Dendritic cell treated with granulocyte-macrophage colony-stimulating factor and Interleukin-4, amounts not matched to agents 40 ng/mL and 50 ng/mL, for 4 days (primary cell): ENCODE data around the gene SPATA24.
"Not testable (repeated sequence)": the region's sequence is repeated elsewhere in the genome, so short reads cannot be mapped to it uniquely, and the experiment has no call there.

Experiments
- H3K27ac Mint-ChIP-seq: one replicate; pipeline ENCODE4 v1.8.0; 2022; ENCODE audit warnings: mild to moderate bottlenecking, mixed read lengths
- H3K27me3 Mint-ChIP-seq: one replicate; pipeline ENCODE4 v1.8.0; 2022; ENCODE audit warnings: mild to moderate bottlenecking, mixed read lengths
- H3K36me3 Mint-ChIP-seq: one replicate; pipeline ENCODE4 v1.8.0; 2022; ENCODE audit warnings: low read depth, mixed read lengths
- H3K4me1 Mint-ChIP-seq: one replicate; pipeline ENCODE4 v1.8.0; 2022; ENCODE audit warnings: low read depth, mixed read lengths
- H3K4me3 Mint-ChIP-seq: one replicate; pipeline ENCODE4 v1.8.0; 2022; ENCODE audit warnings: mild to moderate bottlenecking, moderate library complexity, mixed read lengths
- H3K9me3 Mint-ChIP-seq: one replicate; pipeline ENCODE4 v1.8.0; 2022; ENCODE audit warnings: mixed read lengths
- intact Hi-C: fragments of 100-400 bp; cut with micrococcal nuclease; formaldehyde crosslinking; loops from one replicate; pipeline ENCODE4 v1.15.0; 2022

SPATA24 gene, protein sequence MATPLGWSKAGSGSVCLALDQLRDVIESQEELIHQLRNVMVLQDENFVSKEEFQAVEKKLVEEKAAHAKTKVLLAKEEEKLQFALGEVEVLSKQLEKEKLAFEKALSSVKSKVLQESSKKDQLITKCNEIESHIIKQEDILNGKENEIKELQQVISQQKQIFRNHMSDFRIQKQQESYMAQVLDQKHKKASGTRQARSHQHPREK

GRCh38 chr5:139403787-139404483 is at the start of gene SPATA24:
TSS of gene SPATA24 (minus strand) at chr5:139404089. CDS start at chr5:139404060, 29 bp downstream.
- H3K4me1 Mint-ChIP-seq = peaks cover 29% of the 10 kb centered on the region
- intact Hi-C loops = loop anchor here (1.0 to 10.0 kb wide), 2 partner anchors 35 to 109 kb away; partner anchors contain the start of genes DNAJC18 and MATR3
- H3K27me3 Mint-ChIP-seq = no peaks in the 10 kb centered on the region

DNA sequence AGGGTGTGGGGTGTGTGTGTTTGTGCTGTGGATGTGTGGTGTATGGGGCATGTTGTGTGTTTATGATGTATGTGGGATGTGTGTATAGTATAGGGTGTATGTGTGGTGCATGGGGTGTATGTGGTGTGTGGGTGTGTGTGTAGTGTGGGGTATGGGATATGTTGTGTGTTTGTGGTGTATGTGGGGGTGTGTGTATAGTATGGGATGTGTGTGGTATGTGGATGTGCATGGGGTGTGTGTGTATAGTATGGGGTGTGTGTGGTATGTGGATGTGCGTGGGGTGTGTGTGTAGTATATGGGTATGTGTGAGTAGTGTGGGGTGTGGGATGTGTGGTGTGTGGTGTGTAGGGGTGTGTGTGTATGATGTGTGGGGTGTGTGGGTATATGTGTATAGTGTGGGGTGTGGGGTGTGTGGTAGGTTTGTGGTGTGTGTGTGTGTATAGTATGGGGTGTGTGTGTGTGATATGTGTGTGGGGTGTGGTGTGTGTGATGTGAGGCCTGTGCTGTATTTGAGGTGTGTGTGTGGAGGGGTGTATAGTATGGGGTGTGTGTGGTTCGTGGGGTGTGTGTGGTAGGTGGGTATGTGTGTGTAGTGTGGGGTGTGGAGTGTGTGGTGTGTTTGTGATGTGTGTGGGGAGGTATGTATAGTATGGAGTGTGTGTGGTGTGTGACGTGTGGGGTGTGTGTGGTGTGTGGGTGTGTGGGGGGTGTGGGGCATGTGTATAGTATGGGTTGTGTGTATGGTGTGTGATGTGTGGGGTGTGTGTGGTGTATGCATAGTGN is 48.2 kb upstream of the SPATA24 start:
- intact Hi-C loops = no loop called here
- no peaks in the 10 kb centered on the region for H3K9me3 Mint-ChIP-seq
- no peak overlapping the region for H3K27ac Mint-ChIP-seq
- H3K4me1 Mint-ChIP-seq = peaks cover 11% of the 10 kb centered on the region
- no peaks in the 10 kb centered on the region for H3K27me3 Mint-ChIP-seq
- no peaks in the 10 kb centered on the region for H3K36me3 Mint-ChIP-seq
- H3K4me3 Mint-ChIP-seq = no peak overlapping the region

More at GRCh38 chr5:139403787-139404483, at the start of gene SPATA24:
- Mint-ChIP-seq H3K27ac (peak within 1 kb of the TSS; percentile 95), H3K36me3 (peaks cover 6% of the 10 kb centered on the region), H3K9me3 (no peaks in the 10 kb centered on the region), H3K4me3 (peak within 1 kb of the TSS; percentile 82)

- Mint-ChIP-seq H3K4me1 (peaks cover 14% of the 10 kb centered on the region), H3K9me3 (no peaks in the 10 kb centered on the region), H3K36me3 (no peaks in the 10 kb centered on the region), H3K4me3 (no peak overlapping the region), H3K27me3 (no peaks in the 10 kb centered on the region), H3K27ac (no peak overlapping the region)
- intact Hi-C loops = no loop called here
Observed at GRCh38 chr5:139451176-139451575, 47.3 kb upstream of the SPATA24 start.

DNA sequence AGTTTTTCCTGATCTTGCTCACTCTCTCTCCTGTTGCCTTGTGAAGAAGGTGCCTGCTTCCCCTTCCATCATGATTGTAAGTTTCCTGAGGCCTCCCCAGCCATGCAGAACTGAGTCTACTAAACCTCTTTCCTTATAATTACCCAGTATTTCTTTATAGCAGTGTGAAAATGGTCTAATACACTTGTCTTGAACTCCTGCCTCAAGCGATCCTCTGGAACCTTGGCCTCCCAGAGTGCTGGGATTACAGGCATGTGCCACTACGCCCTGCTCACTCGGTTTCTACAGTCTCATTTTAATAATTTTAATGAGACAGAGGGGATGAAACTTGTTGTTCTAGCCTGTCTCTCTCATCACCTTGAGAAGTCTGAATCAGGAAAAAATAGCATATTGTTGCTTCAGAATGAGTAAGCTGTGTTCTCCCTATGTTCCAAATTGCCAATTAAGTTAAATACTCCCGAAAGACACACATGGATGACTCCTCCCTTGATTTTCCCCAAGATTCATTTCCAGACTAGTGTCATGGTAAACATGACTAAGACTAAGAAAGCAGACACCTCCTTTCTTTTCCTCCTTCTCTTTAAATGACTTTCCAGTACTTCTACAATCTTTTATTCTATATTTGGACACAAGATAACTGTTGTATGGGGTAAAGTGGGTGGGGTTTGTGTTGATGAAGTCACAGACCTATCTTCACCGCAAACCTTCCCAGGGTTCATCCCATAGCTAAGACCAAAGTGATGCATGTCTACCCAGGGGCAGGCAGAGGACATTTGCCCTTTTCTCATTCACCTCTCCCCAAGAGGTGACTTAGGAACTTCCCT is 43.3 kb upstream of the SPATA24 start:
- Mint-ChIP-seq H3K9me3 (no peaks in the 10 kb centered on the region), H3K27ac (no peak overlapping the region), H3K27me3 (no peaks in the 10 kb centered on the region), H3K4me3 (no peak overlapping the region), H3K36me3 (no peaks in the 10 kb centered on the region), H3K4me1 (peaks cover 17% of the 10 kb centered on the region)
- intact Hi-C loops = no loop called here

- H3K4me1 Mint-ChIP-seq = peaks cover 19% of the 10 kb centered on the region
- no peak overlapping the region for H3K4me3 Mint-ChIP-seq
- no peaks in the 10 kb centered on the region for H3K27me3 Mint-ChIP-seq
- H3K27ac Mint-ChIP-seq = no peak overlapping the region
- H3K36me3 Mint-ChIP-seq = no peaks in the 10 kb centered on the region
- H3K9me3 Mint-ChIP-seq = no peaks in the 10 kb centered on the region
- intact Hi-C loops = no loop called here
Observed at GRCh38 chr5:139445325-139446170, 41.7 kb upstream of the SPATA24 start.

GRCh38 chr5:139443831-139444453 is 40.1 kb upstream of the SPATA24 start:
- H3K9me3 Mint-ChIP-seq = no peaks in the 10 kb centered on the region
- intact Hi-C loops = no loop called here
- peaks cover 30% of the 10 kb centered on the region for H3K4me1 Mint-ChIP-seq
- peaks cover 6% of the 10 kb centered on the region for H3K36me3 Mint-ChIP-seq
- H3K4me3 Mint-ChIP-seq = no peak overlapping the region
- H3K27ac Mint-ChIP-seq = no peak overlapping the region
- no peaks in the 10 kb centered on the region for H3K27me3 Mint-ChIP-seq

GRCh38 chr5:139440416-139440815 is 36.5 kb upstream of the SPATA24 start:
- not testable (repeated sequence) for H3K4me3 Mint-ChIP-seq, H3K27ac Mint-ChIP-seq

DNA sequence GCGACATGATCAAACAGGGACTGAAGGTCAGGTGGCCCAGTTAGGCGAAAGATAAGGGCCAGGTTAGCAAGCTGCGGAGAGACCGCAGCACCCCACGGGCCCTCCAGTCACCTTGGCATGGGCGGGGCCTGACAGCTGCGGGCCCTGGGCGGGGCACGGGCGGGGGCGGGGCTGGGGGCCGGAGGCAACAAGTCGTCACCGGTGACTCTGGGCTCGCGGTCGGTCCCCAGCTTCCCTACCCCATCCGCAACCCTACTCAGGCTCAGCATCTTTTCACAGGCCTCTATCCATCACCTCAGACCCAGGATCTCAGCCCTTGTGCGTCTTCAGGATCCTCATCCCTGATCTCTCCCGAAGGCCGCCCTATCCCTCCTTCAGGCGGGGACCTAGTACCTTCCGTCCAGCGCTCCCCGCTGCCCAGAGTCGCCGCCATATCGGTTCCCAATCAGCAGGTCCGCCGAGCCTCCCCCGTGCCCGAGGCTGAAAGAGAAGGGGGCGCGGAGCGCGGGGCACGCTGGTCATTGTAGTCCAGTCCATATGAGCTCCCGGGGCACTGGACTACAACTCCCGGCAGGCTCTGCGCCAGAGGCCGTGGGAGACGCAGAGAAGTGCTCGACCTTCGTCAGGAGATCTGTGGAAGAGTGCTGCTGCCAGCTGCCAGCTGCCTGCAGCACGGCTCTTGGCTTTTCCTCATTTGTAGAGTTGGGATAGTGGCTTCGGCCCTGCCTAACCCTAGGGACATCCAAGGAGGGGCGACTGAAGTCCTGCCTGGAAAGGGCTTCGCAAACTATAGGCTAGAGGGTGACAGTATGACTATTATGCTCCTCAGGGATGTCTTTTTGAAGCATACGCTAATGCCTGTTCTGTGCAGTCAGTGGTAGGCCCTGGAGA is 35.4 kb upstream of the SPATA24 start, which contains the start of gene DNAJC18:
Gene DNAJC18 (minus strand): TSS at position 513 of the 891 bp plus-strand sequence. CDS start 80 bp downstream, at position 433.
- peak within 1 kb of the TSS; percentile 96 for H3K27ac Mint-ChIP-seq
- peak within 1 kb of the TSS; percentile 99 for H3K4me3 Mint-ChIP-seq
- H3K4me1 Mint-ChIP-seq = peaks cover 27% of the 10 kb centered on the region
- no peaks in the 10 kb centered on the region for H3K9me3 Mint-ChIP-seq
- no peaks in the 10 kb centered on the region for H3K27me3 Mint-ChIP-seq
- H3K36me3 Mint-ChIP-seq = peaks cover 6% of the 10 kb centered on the region
- intact Hi-C loops = loop anchor here (1.0 to 5.0 kb wide), 2 partner anchors 36 to 43 kb away; partner anchors contain the start of gene STING1

More at GRCh38 chr5:139440416-139440815, 36.5 kb upstream of the SPATA24 start:
- H3K27me3 Mint-ChIP-seq, intact Hi-C loops, H3K9me3 Mint-ChIP-seq, H3K36me3 Mint-ChIP-seq: not testable (repeated sequence)
- peaks cover 27% of the 10 kb centered on the region for H3K4me1 Mint-ChIP-seq

DNA sequence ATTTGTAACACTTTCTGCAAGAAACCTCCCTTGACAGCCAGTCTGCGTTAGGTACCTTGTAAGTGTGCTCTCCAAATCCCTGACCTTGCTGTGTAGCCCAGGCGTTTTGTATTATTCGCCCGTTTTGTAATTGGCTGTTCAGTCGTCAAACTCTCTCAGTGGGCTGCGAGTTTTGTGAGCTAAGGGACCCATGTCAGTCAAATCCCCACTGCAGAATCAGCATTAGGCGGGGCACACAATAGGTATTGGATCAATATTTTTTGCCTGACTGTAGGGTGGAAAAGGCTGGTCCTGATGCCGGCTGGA is 34.8 kb upstream of the SPATA24 start:
- peaks cover 6% of the 10 kb centered on the region for H3K36me3 Mint-ChIP-seq
- intact Hi-C loops = loop anchor here (1.0 to 5.0 kb wide), 2 partner anchors 35 to 44 kb away; partner anchors contain the start of gene STING1
- peak overlapping the region; percentile 99 for H3K4me3 Mint-ChIP-seq
- no peaks in the 10 kb centered on the region for H3K9me3 Mint-ChIP-seq
- peak overlapping the region; percentile 96 for H3K27ac Mint-ChIP-seq
- no peaks in the 10 kb centered on the region for H3K27me3 Mint-ChIP-seq
- peaks cover 27% of the 10 kb centered on the region for H3K4me1 Mint-ChIP-seq

- Mint-ChIP-seq H3K9me3 (no peaks in the 10 kb centered on the region), H3K4me1 (peaks cover 15% of the 10 kb centered on the region), H3K27ac (no peak overlapping the region), H3K27me3 (no peaks in the 10 kb centered on the region), H3K4me3 (no peak overlapping the region), H3K36me3 (peaks cover 6% of the 10 kb centered on the region)
- intact Hi-C loops = loop anchor here (5.0 kb wide), 1 partner anchor 47 kb away; the partner anchor contains the start of gene STING1
Observed at GRCh38 chr5:139435676-139436075, 31.8 kb upstream of the SPATA24 start.

GRCh38 chr5:139431706-139432105 is 27.8 kb upstream of the SPATA24 start:
- Mint-ChIP-seq H3K36me3 (no peaks in the 10 kb centered on the region), H3K4me1 (no peaks in the 10 kb centered on the region), H3K27ac (no peak overlapping the region), H3K9me3 (no peaks in the 10 kb centered on the region), H3K4me3 (no peak overlapping the region), H3K27me3 (no peaks in the 10 kb centered on the region)
- intact Hi-C loops = no loop called here

DNA sequence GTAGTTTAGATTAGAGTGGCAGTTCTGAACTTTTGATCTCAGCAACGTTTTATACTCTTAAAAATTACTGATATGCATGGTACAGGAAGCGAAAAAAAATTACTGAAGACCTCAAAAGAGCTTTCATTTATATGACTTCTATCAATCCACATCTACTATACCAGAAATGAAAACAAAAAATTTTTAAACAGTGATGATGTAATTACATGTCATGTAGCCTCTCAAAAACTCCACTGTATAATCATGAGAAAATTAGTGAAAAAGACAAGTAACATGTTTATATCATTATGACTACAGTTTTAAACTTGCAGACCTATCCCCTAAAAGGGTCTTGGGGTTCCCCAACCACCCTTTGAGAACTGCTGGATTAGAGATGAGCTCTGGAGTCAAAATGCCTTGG is 26.1 kb upstream of the SPATA24 start:
- Mint-ChIP-seq H3K27ac (no peak overlapping the region), H3K27me3 (no peaks in the 10 kb centered on the region), H3K4me1 (no peaks in the 10 kb centered on the region), H3K9me3 (no peaks in the 10 kb centered on the region), H3K36me3 (peaks cover 2% of the 10 kb centered on the region), H3K4me3 (no peak overlapping the region)
- intact Hi-C loops = no loop called here
